Measurements from ENCODE around the gene GPA33.

GPA33 gene

GRCh38 chr1:167076136-167076710 is 14.0 kb downstream of the GPA33 start:
- H3K9me3 ChIP-seq (ENCODE audit: insufficient read depth, low read length) = no peaks in the 10 kb centered on the region
- TF ChIP-seq, protein P1, sequence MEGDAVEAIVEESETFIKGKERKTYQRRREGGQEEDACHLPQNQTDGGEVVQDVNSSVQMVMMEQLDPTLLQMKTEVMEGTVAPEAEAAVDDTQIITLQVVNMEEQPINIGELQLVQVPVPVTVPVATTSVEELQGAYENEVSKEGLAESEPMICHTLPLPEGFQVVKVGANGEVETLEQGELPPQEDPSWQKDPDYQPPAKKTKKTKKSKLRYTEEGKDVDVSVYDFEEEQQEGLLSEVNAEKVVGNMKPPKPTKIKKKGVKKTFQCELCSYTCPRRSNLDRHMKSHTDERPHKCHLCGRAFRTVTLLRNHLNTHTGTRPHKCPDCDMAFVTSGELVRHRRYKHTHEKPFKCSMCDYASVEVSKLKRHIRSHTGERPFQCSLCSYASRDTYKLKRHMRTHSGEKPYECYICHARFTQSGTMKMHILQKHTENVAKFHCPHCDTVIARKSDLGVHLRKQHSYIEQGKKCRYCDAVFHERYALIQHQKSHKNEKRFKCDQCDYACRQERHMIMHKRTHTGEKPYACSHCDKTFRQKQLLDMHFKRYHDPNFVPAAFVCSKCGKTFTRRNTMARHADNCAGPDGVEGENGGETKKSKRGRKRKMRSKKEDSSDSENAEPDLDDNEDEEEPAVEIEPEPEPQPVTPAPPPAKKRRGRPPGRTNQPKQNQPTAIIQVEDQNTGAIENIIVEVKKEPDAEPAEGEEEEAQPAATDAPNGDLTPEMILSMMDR (IDR thresholded peaks at IDR 0.05; ENCODE audit: insufficient read depth, low read length, poor library complexity, severe bottlenecking) = no peak
- no peak for TF ChIP-seq EZH2phosphoT487 (conservative IDR thresholded peaks at IDR 0.05; ENCODE audit: low read length)
- H3K79me2 ChIP-seq (ENCODE audit: insufficient read depth, low read length) = no peaks in the 10 kb centered on the region
- no peaks in the 10 kb centered on the region for H3K36me3 ChIP-seq (ENCODE audit: low read length)
- H3K4me2 ChIP-seq (ENCODE audit: low read depth, low read length, poor library complexity, severe bottlenecking) = no peak overlapping the region
- H2AFZ ChIP-seq (ENCODE audit: low read depth, low read length, severe bottlenecking) = no peak overlapping the region
- no peak overlapping the region for H3K27ac ChIP-seq (ENCODE audit: low read depth, low read length)
- no peak overlapping the region for H3K9ac ChIP-seq (ENCODE audit: low read length)
- no peak overlapping the region for H3K4me3 ChIP-seq (ENCODE audit: insufficient read depth, low read length, poor library complexity, severe bottlenecking)
- H3F3A ChIP-seq (ENCODE audit: insufficient read depth) = no peaks in the 10 kb centered on the region
- no peaks in the 10 kb centered on the region for H3K27me3 ChIP-seq (ENCODE audit: low read length)
- no peaks in the 10 kb centered on the region for H4K20me1 ChIP-seq (ENCODE audit: low read depth, low read length)
- H3K9me2 ChIP-seq (replicated peaks; ENCODE audit: insufficient read depth, low read length) = no peaks in the 10 kb centered on the region

- Histone ChIP-seq H3K27me3 (ENCODE audit: low read length) (no peaks in the 10 kb centered on the region), H3K9me3 (ENCODE audit: insufficient read depth, low read length) (no peaks in the 10 kb centered on the region), H3K9me2 (replicated peaks; ENCODE audit: insufficient read depth, low read length) (no peaks in the 10 kb centered on the region), H4K20me1 (ENCODE audit: low read depth, low read length) (no peaks in the 10 kb centered on the region), H3K9ac (ENCODE audit: low read length) (no peak overlapping the region), H3K27ac (ENCODE audit: low read depth, low read length) (no peak overlapping the region), H3F3A (ENCODE audit: insufficient read depth) (no peaks in the 10 kb centered on the region), H3K36me3 (ENCODE audit: low read length) (no peaks in the 10 kb centered on the region), H2AFZ (ENCODE audit: low read depth, low read length, severe bottlenecking) (no peak overlapping the region), H3K4me2 (ENCODE audit: low read depth, low read length, poor library complexity, severe bottlenecking) (no peak overlapping the region), H3K4me3 (ENCODE audit: insufficient read depth, low read length, poor library complexity, severe bottlenecking) (no peak overlapping the region), H3K79me2 (ENCODE audit: insufficient read depth, low read length) (no peaks in the 10 kb centered on the region)
- TF ChIP-seq EZH2phosphoT487 (conservative IDR thresholded peaks at IDR 0.05; ENCODE audit: low read length) = no peak
- TF ChIP-seq, protein P1 (IDR thresholded peaks at IDR 0.05; ENCODE audit: insufficient read depth, low read length, poor library complexity, severe bottlenecking) = no peak
These were observed 18.9 kb downstream of the GPA33 start for GRCh38 chr1:167071286-167071685.

DNA sequence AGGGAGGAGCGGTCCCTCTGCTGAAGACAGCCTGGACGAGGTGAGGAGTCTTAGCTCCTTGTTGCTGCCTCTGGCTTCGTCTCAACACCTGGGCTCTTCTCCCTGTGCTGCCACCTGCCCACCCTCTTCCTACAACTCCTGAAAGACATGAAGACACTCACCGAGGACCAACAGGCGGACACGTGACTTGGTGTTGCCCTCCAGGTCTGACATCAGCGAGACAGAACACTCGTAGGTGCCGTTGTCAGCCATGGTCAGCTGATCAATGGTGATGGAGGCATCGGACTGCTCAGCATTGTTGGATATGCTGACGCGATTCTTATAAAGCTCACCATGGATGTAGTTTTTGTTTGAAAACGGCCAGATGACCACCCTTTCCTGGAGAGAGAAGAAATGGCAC is 21.4 kb downstream of the GPA33 start:
- Histone ChIP-seq H2AFZ (ENCODE audit: low read depth, low read length, severe bottlenecking) (no peak overlapping the region), H3K27me3 (ENCODE audit: low read length) (no peaks in the 10 kb centered on the region), H4K20me1 (ENCODE audit: low read depth, low read length) (no peaks in the 10 kb centered on the region), H3K79me2 (ENCODE audit: insufficient read depth, low read length) (no peaks in the 10 kb centered on the region), H3F3A (ENCODE audit: insufficient read depth) (no peaks in the 10 kb centered on the region), H3K9ac (ENCODE audit: low read length) (no peak overlapping the region), H3K4me2 (ENCODE audit: low read depth, low read length, poor library complexity, severe bottlenecking) (no peak overlapping the region), H3K9me3 (ENCODE audit: insufficient read depth, low read length) (no peaks in the 10 kb centered on the region), H3K9me2 (replicated peaks; ENCODE audit: insufficient read depth, low read length) (no peaks in the 10 kb centered on the region), H3K36me3 (ENCODE audit: low read length) (no peaks in the 10 kb centered on the region), H3K4me3 (ENCODE audit: insufficient read depth, low read length, poor library complexity, severe bottlenecking) (no peak overlapping the region), H3K27ac (ENCODE audit: low read depth, low read length) (no peak overlapping the region)
- TF ChIP-seq, protein P1 (IDR thresholded peaks at IDR 0.05; ENCODE audit: insufficient read depth, low read length, poor library complexity, severe bottlenecking) = no peak

Measured in SU-DHL-6 (cell line).